ENCODE results near the gene DNAJC5. TPM values are rescaled to one million over a fixed set of nuclear protein-coding genes. Genes with fewer than 3 reads are reported as not detected.

The DNAJC5 gene
- total and polyA plus RNA-seq, 2 donors (not counting 3 experiments of a cell fraction or from before 2014, with no cell fraction given) = 44.7 to 60.3 TPM

DNA sequence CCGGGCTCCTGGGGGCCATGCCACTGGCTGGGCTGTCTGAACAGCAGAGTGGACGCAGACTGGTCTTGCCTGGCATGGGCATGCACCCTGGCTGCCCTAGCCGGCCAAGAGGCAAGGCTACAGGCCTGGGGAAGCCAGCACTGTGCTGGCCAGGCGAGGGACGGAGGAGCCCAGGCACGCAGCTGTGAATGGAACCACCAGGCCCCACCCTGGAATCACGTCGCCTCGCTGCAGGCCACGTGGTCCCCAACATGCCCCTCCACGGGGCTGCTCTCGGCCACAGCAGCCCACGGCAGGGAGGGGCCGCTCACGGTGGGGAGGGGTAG lies 57.2 kb downstream of the DNAJC5 start:
- BruUV-seq (replicated peaks) = no TSS peak
- dilution Hi-C loops (cut with MboI; ENCODE audit: extremely low pct_ligation_motif_present, low sequenced_read_pairs) (no loop called here), intact Hi-C loops (cut with micrococcal nuclease) (no loop called here)
- no peaks in the 10 kb centered on the region for H3K9me3 ChIP-seq (replicated peaks; ENCODE audit: control insufficient read depth, insufficient read depth, low read length)
- H3K9me1 ChIP-seq (replicated peaks; ENCODE audit: control insufficient read depth, extremely low read depth, insufficient read depth, low read length) = no peaks in the 10 kb centered on the region
- no peaks in the 10 kb centered on the region for H4K20me1 ChIP-seq (replicated peaks; ENCODE audit: control insufficient read depth, extremely low read depth, insufficient read depth, low read length)
- H3K4me3 ChIP-seq (replicated peaks in 1 of 3; ENCODE audit: insufficient read depth in 1 of 3, low read depth in 1 of 3, low read length in 3 of 3) = no peak overlapping the region
- TF ChIP-seq, protein P1, sequence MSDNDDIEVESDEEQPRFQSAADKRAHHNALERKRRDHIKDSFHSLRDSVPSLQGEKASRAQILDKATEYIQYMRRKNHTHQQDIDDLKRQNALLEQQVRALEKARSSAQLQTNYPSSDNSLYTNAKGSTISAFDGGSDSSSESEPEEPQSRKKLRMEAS (IDR thresholded peaks at IDR 0.05; ENCODE audit: insufficient read depth, insufficient read length) = no peak
- TF ChIP-seq MYC (IDR thresholded peaks at IDR 0.05; ENCODE audit: low read depth, low read length) (no peak), FOS (IDR thresholded peaks at IDR 0.05; ENCODE audit: borderline replicate concordance, insufficient read depth, low read length) (no peak)
- FAIRE-seq = no peak
- H3K27me3 ChIP-seq (ENCODE audit: control insufficient read depth in 2 of 2, insufficient read depth in 2 of 2, low read length in 2 of 2) = no peaks in the 10 kb centered on the region
- H2AFZ ChIP-seq (ENCODE audit: low read depth, low read length) = no peak overlapping the region
- POLR2A ChIA-PET = no interaction called here
- peaks cover 0 to 4% of the 10 kb centered on the region in 2 experiments for H3K36me3 ChIP-seq (ENCODE audit: control insufficient read depth in 2 of 2, extremely low read depth in 1 of 2, insufficient read depth in 2 of 2, low read length in 2 of 2)
- no peak for DNase-seq (ENCODE audit: low read depth, low spot score)
- H3K9ac ChIP-seq (replicated peaks; ENCODE audit: extremely low read depth, insufficient read depth, low read length) = no peak overlapping the region
- H3K4me2 ChIP-seq (ENCODE audit: insufficient read depth, low read length) = no peak overlapping the region
- no peak overlapping the region for H3K27ac ChIP-seq (ENCODE audit: insufficient read depth, low read depth, low read length)
- H3K4me1 ChIP-seq (ENCODE audit: control insufficient read depth, extremely low read depth, insufficient read depth, low read length) = peaks cover 19% of the 10 kb centered on the region
- CTCF ChIA-PET = no interaction called here
- peaks cover 67% of the 10 kb centered on the region for H3K79me2 ChIP-seq (ENCODE audit: control insufficient read depth, insufficient read depth, low read length)

DNA sequence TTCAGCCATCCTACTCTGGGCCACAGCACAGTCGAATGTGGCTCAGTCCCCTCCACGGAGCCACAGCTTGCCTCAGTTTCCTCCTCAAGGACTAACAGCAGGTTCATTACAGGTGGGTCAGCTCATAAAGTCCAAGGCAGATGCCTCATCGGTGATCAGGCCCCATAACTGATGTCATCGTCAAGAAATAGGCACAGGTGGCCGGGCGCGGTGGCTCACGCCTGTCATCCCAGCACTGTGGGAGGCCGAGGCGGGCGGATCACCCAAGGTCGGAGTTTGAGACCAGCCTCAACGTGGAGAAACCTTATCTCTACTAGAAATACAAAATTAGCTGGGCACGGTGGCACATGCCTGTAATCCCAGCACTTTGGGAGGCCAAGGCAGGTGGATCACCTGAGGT lies 57.8 kb downstream of the DNAJC5 start:
- FAIRE-seq (no peak), DNase-seq (ENCODE audit: low read depth, low spot score) (no peak)
- ChIA-PET POLR2A (no interaction called here), CTCF (no interaction called here)
- H3K4me2 ChIP-seq (ENCODE audit: insufficient read depth, low read length) = no peak overlapping the region
- H3K79me2 ChIP-seq (ENCODE audit: control insufficient read depth, insufficient read depth, low read length) = peaks cover 61% of the 10 kb centered on the region
- H3K9me1 ChIP-seq (replicated peaks; ENCODE audit: control insufficient read depth, extremely low read depth, insufficient read depth, low read length) = no peaks in the 10 kb centered on the region
- no peak overlapping the region for H3K4me3 ChIP-seq (replicated peaks in 1 of 3; ENCODE audit: insufficient read depth in 1 of 3, low read depth in 1 of 3, low read length in 3 of 3)
- no peak overlapping the region for H3K9ac ChIP-seq (replicated peaks; ENCODE audit: extremely low read depth, insufficient read depth, low read length)
- no peaks in the 10 kb centered on the region for H3K9me3 ChIP-seq (replicated peaks; ENCODE audit: control insufficient read depth, insufficient read depth, low read length)
- H3K27me3 ChIP-seq (ENCODE audit: control insufficient read depth in 2 of 2, insufficient read depth in 2 of 2, low read length in 2 of 2) = no peaks in the 10 kb centered on the region
- no TSS peak for BruUV-seq (replicated peaks)
- no peak for TF ChIP-seq EZH2 (IDR thresholded peaks at IDR 0.05; ENCODE audit: borderline replicate concordance, low read depth, low read length, severe bottlenecking)
- TF ChIP-seq, protein P2, sequence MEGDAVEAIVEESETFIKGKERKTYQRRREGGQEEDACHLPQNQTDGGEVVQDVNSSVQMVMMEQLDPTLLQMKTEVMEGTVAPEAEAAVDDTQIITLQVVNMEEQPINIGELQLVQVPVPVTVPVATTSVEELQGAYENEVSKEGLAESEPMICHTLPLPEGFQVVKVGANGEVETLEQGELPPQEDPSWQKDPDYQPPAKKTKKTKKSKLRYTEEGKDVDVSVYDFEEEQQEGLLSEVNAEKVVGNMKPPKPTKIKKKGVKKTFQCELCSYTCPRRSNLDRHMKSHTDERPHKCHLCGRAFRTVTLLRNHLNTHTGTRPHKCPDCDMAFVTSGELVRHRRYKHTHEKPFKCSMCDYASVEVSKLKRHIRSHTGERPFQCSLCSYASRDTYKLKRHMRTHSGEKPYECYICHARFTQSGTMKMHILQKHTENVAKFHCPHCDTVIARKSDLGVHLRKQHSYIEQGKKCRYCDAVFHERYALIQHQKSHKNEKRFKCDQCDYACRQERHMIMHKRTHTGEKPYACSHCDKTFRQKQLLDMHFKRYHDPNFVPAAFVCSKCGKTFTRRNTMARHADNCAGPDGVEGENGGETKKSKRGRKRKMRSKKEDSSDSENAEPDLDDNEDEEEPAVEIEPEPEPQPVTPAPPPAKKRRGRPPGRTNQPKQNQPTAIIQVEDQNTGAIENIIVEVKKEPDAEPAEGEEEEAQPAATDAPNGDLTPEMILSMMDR (IDR thresholded peaks at IDR 0.05; ENCODE audit: extremely low read depth in 1 of 2, insufficient read depth in 1 of 2, low read depth in 1 of 2, low read length in 2 of 2) = no peak
- no peak for TF ChIP-seq POLR2AphosphoS5 (IDR thresholded peaks at IDR 0.05; ENCODE audit: insufficient read depth, low read depth, low read length)
- TF ChIP-seq POLR2A (IDR thresholded peaks at IDR 0.05; ENCODE audit: low read depth, low read length) = no peak
- TF ChIP-seq FOS (IDR thresholded peaks at IDR 0.05; ENCODE audit: borderline replicate concordance, insufficient read depth, low read length) = no peak
- no peak for TF ChIP-seq MYC (IDR thresholded peaks at IDR 0.05; ENCODE audit: low read depth, low read length)
- TF ChIP-seq, protein P1 (IDR thresholded peaks at IDR 0.05; ENCODE audit: insufficient read depth, insufficient read length) = no peak
- no peak for TF ChIP-seq JUN (IDR thresholded peaks at IDR 0.05; ENCODE audit: borderline replicate concordance, insufficient read depth, insufficient read length, low read depth)
- TF ChIP-seq GATA2 (IDR thresholded peaks at IDR 0.05; ENCODE audit: insufficient read depth, insufficient read length, low read depth, low read length) = no peak
- H2AFZ ChIP-seq (ENCODE audit: low read depth, low read length) = no peak overlapping the region
- H3K4me1 ChIP-seq (ENCODE audit: control insufficient read depth, extremely low read depth, insufficient read depth, low read length) = peaks cover 23% of the 10 kb centered on the region
- no peaks in the 10 kb centered on the region for H4K20me1 ChIP-seq (replicated peaks; ENCODE audit: control insufficient read depth, extremely low read depth, insufficient read depth, low read length)
- dilution Hi-C loops (cut with MboI; ENCODE audit: extremely low pct_ligation_motif_present, low sequenced_read_pairs) (no loop called here), intact Hi-C loops (cut with micrococcal nuclease) (no loop called here)
- H3K27ac ChIP-seq (ENCODE audit: insufficient read depth, low read depth, low read length) = no peak overlapping the region
- H3K36me3 ChIP-seq (ENCODE audit: control insufficient read depth in 2 of 2, extremely low read depth in 1 of 2, insufficient read depth in 2 of 2, low read length in 2 of 2) = peaks cover 0 to 4% of the 10 kb centered on the region in 2 experiments
